A549 (cell line): ENCODE results near the gene SPDYE6.

Source experiments
- EHMT2 ChIP-seq: fragments of 200-600 bp; sonication (generic); IDR thresholded peaks from 2 replicates; pipeline ENCODE4 v1.6.1; 2016; ENCODE audit warnings: antibody characterized with exemption, low read depth, mild to moderate bottlenecking, moderate library complexity
- HOXB5 ChIP-seq: fragments of 250-450 bp; sonication (Bioruptor Pico); IDR thresholded peaks from 2 replicates; pipeline ENCODE4 v1.5.0; 2020; ENCODE audit warnings: mild to moderate bottlenecking, moderate library complexity
- JUNB ChIP-seq: fragments of >200 bp; sonication (Bioruptor Twin); formaldehyde crosslinking; IDR thresholded peaks from 2 replicates; pipeline ENCODE4 v1.6.1; 2016
- KDM1A ChIP-seq: fragments of 200-600 bp; sonication (generic); IDR thresholded peaks from 2 replicates; pipeline ENCODE4 v1.6.1; 2016; ENCODE audit warnings: low read depth, mild to moderate bottlenecking
- RAD21 ChIP-seq, 2 experiments: fragments of >200 bp in 1 of 2; sonication (Bioruptor Twin) in 1 of 2; formaldehyde crosslinking in 1 of 2; IDR thresholded peaks in 1 of 2; conservative IDR thresholded peaks in 1 of 2; 2 replicates in 1 of 2; 3 replicates in 1 of 2; pipeline ENCODE4 v1.6.1; 2012 to 2018; ENCODE audit warnings: inconsistent platforms in 1 of 2
- RCOR1 ChIP-seq: fragments of 150-350 bp; IDR thresholded peaks from 2 replicates; pipeline ENCODE4 v1.6.1; 2014; ENCODE audit warnings: antibody characterized with exemption, low read length, low read depth
- SREBF2 ChIP-seq: fragments of 450-650 bp; IDR thresholded peaks from 2 replicates; pipeline ENCODE4 v1.6.1; 2014; ENCODE audit warnings: mild to moderate bottlenecking, moderate library complexity
- TP53 ChIP-seq: fragments of 250-450 bp; sonication (Bioruptor Pico); IDR thresholded peaks from 2 replicates; pipeline ENCODE4 v1.5.0; 2021; ENCODE audit warnings: mild to moderate bottlenecking, moderate library complexity
- ZFP36 ChIP-seq: fragments of 450-650 bp; IDR thresholded peaks from 2 replicates; pipeline ENCODE4 v1.6.1; 2014; ENCODE audit warnings: borderline replicate concordance; ENCODE audit not compliant: partially characterized antibody
- TF ChIP-seq, protein P1 (sequence below): fragments of >200 bp; sonication (Bioruptor Twin); formaldehyde crosslinking; IDR thresholded peaks from 3 replicates; pipeline ENCODE4 v1.5.1; 2016
- TF ChIP-seq, protein P2 (sequence below): fragments of >200 bp; sonication (Bioruptor Twin); formaldehyde crosslinking; IDR thresholded peaks from 2 replicates; pipeline ENCODE4 v1.6.1; 2016
- TF ChIP-seq, protein P3 (sequence below): fragments of 200-600 bp; sonication (generic); IDR thresholded peaks from 2 replicates; pipeline ENCODE4 v1.6.1; 2016; ENCODE audit warnings: antibody characterized with exemption, mild to moderate bottlenecking, moderate library complexity
- TF ChIP-seq, protein P4 (sequence below): fragments of 450-650 bp; IDR thresholded peaks from 2 replicates; pipeline ENCODE4 v1.6.1; 2014; ENCODE audit warnings: antibody characterized with exemption
- TF ChIP-seq, protein P5 (sequence below): IDR thresholded peaks from 2 replicates; pipeline ENCODE4 v1.6.1; 2012

DNA sequence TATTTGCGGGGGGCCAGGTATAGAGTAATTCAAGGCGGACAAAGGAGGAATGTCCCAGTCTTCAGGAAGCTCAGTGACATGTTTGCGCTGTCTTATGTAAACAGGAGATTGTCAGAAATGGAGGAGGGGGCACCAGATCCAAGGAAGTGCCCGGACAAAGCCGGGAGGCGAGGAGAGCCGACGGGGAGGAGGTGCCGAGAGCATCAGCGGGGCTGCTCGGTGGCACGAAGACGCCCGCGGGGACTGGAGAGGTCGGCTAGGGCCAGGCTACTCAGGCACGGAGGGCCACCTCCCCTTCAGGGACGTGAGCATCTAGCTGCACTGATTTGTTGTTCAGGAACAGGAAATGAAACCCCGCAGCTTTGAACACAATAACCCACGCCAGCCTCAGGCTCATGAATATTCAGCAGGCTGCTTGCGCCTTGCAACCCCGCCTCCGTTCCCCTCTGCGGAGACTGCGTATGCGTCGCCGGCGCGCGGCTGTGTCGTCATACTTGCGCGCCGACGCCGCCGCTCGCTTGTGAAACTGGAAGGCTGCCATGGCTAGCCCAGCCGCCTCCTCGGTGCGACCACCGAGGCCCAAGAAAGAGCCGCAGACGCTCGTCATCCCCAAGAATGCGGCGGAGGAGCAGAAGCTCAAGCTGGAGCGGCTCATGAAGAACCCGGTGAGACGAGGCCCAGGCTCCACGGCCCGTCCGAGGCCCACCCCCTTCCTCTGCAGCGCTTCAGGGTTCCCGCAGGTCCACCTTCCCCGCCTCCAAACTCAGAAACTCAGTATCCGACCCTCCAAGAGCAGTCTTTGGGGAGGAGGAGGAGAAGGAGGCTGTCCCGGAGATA is 39.8 kb upstream of the SPDYE6 start, which contains the start of gene PRKRIP1:
- TF ChIP-seq, protein P1, sequence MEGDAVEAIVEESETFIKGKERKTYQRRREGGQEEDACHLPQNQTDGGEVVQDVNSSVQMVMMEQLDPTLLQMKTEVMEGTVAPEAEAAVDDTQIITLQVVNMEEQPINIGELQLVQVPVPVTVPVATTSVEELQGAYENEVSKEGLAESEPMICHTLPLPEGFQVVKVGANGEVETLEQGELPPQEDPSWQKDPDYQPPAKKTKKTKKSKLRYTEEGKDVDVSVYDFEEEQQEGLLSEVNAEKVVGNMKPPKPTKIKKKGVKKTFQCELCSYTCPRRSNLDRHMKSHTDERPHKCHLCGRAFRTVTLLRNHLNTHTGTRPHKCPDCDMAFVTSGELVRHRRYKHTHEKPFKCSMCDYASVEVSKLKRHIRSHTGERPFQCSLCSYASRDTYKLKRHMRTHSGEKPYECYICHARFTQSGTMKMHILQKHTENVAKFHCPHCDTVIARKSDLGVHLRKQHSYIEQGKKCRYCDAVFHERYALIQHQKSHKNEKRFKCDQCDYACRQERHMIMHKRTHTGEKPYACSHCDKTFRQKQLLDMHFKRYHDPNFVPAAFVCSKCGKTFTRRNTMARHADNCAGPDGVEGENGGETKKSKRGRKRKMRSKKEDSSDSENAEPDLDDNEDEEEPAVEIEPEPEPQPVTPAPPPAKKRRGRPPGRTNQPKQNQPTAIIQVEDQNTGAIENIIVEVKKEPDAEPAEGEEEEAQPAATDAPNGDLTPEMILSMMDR: no peak
- TF ChIP-seq SREBF2 (no peak), RCOR1 (no peak), EHMT2 (no peak), HOXB5 (CRISPR knock-in tag) (no peak), ZFP36 (no peak), RAD21 (conservative IDR thresholded peaks at IDR 0.05 in 1 of 2, IDR thresholded peaks at IDR 0.05 in 1 of 2) (no peak), TP53 (CRISPR knock-in tag) (no peak), KDM1A (no peak), JUNB (no peak)
- TF ChIP-seq, protein P2, sequence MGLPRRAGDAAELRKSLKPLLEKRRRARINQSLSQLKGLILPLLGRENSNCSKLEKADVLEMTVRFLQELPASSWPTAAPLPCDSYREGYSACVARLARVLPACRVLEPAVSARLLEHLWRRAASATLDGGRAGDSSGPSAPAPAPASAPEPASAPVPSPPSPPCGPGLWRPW: no peak
- TF ChIP-seq, protein P3, sequence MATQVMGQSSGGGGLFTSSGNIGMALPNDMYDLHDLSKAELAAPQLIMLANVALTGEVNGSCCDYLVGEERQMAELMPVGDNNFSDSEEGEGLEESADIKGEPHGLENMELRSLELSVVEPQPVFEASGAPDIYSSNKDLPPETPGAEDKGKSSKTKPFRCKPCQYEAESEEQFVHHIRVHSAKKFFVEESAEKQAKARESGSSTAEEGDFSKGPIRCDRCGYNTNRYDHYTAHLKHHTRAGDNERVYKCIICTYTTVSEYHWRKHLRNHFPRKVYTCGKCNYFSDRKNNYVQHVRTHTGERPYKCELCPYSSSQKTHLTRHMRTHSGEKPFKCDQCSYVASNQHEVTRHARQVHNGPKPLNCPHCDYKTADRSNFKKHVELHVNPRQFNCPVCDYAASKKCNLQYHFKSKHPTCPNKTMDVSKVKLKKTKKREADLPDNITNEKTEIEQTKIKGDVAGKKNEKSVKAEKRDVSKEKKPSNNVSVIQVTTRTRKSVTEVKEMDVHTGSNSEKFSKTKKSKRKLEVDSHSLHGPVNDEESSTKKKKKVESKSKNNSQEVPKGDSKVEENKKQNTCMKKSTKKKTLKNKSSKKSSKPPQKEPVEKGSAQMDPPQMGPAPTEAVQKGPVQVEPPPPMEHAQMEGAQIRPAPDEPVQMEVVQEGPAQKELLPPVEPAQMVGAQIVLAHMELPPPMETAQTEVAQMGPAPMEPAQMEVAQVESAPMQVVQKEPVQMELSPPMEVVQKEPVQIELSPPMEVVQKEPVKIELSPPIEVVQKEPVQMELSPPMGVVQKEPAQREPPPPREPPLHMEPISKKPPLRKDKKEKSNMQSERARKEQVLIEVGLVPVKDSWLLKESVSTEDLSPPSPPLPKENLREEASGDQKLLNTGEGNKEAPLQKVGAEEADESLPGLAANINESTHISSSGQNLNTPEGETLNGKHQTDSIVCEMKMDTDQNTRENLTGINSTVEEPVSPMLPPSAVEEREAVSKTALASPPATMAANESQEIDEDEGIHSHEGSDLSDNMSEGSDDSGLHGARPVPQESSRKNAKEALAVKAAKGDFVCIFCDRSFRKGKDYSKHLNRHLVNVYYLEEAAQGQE: peak; percentile 16; the same call in 1 of the 2 replicates
- TF ChIP-seq, protein P4, sequence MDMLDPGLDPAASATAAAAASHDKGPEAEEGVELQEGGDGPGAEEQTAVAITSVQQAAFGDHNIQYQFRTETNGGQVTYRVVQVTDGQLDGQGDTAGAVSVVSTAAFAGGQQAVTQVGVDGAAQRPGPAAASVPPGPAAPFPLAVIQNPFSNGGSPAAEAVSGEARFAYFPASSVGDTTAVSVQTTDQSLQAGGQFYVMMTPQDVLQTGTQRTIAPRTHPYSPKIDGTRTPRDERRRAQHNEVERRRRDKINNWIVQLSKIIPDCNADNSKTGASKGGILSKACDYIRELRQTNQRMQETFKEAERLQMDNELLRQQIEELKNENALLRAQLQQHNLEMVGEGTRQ: no peak
- TF ChIP-seq, protein P5, sequence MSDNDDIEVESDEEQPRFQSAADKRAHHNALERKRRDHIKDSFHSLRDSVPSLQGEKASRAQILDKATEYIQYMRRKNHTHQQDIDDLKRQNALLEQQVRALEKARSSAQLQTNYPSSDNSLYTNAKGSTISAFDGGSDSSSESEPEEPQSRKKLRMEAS: peak; percentile 73
